22Rv1 (cell line): ENCODE measurements around the gene ZNF785.
A peak's percentile ranks its signal among the peaks of the same experiment; 100 is the strongest.

Experiments used
- H3K27ac ChIP-seq: fragments of 450-650 bp; 2 replicates; pipeline ENCODE4 v1.5.1; 2017
- ZFX ChIP-seq: fragments of 450-650 bp; IDR thresholded peaks from 2 replicates; pipeline ENCODE4 v1.6.1; 2017; ENCODE audit warnings: antibody characterized with exemption, borderline replicate concordance
- TF ChIP-seq, protein P1 (sequence below): fragments of 450-650 bp; IDR thresholded peaks from 2 replicates; pipeline ENCODE4 v1.5.1; 2017; ENCODE audit warnings: mild to moderate bottlenecking

Gene ZNF785

DNA sequence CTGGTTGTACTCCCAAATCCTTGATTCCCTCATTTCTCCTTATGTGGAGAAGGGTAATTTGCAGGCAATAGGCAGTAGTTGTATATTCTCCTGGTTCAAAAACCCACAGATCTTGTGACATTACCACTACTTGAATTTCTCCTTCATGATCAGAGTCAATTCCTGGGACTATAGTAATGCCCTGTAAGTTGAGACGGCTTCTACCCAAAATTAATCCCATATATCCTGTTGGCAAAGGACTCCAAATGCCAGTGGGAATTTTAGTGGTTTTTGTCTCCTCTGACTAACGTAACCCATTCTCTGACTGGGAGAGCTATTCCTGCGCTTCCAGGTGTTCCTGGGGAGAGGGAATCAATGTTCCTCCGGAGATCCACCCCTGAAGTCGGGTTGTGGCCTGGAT, 36.3 kb upstream of the ZNF785 start:
- TF ChIP-seq, protein P1, sequence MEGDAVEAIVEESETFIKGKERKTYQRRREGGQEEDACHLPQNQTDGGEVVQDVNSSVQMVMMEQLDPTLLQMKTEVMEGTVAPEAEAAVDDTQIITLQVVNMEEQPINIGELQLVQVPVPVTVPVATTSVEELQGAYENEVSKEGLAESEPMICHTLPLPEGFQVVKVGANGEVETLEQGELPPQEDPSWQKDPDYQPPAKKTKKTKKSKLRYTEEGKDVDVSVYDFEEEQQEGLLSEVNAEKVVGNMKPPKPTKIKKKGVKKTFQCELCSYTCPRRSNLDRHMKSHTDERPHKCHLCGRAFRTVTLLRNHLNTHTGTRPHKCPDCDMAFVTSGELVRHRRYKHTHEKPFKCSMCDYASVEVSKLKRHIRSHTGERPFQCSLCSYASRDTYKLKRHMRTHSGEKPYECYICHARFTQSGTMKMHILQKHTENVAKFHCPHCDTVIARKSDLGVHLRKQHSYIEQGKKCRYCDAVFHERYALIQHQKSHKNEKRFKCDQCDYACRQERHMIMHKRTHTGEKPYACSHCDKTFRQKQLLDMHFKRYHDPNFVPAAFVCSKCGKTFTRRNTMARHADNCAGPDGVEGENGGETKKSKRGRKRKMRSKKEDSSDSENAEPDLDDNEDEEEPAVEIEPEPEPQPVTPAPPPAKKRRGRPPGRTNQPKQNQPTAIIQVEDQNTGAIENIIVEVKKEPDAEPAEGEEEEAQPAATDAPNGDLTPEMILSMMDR, result no peak
- no peak for TF ChIP-seq ZFX
- H3K27ac ChIP-seq, result no peak overlapping the region

DNA sequence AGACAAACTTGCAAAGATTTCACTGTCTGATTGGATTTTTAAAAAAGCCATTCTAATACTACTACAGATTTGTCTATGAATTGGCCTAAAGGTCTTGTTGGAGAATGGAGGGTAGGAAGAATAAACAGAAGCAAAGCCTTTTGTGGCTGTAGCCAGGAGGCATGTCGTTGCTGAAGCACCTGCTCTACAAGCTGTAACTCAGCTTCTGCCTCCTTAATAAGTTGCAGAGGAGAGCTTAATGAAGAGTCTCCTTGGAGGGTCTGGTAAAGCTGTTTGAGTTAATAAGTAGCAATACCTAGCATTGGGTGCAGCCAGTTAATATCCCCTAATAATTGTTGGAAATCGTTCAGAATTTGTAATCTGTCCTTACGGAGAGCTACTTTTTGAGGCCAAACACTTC, 34.7 kb upstream of the ZNF785 start:
- H3K27ac ChIP-seq, result no peak overlapping the region
- TF ChIP-seq, protein P1, result no peak
- TF ChIP-seq ZFX, result no peak

DNA sequence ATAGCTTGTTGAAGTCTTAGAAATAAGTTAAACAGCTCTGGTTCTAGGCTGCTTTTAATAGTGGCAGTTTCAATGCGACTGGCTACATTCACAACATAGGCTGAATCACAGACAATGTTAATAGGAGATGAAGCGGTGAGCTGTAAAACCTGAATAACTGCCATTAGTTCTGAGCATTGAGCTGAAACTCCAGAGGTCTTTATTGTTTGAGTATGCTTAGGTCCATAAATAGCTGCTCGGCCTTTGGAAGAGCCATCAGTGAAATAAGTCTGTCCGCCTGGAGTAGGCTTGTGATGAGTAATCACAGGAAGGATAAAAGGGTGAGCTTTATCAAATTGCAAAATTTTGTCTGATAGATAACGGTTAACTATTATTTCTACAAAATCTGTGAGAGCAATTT, 34.1 kb upstream of the ZNF785 start:
- no peak overlapping the region for H3K27ac ChIP-seq

DNA sequence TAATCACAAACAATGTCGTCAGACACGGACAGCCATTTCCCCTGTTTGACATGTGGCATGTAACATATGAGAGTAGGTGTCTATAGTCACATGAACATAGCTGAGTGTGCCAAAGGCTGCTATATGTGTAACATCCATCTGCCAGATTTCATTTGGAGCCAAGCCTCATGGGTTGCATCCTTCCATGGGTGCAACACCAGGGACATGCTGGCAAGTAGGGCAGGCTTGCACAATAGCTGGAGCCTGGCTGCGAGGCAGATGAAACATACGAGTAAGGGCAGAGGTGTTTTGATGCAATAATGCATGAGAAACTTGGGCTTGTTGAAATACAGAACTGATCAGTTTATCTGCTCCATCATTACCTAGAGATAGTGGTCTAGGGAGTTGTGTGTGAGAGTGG, 33.7 kb upstream of the ZNF785 start:
- TF ChIP-seq, protein P1, result no peak
- TF ChIP-seq ZFX, result no peak
- H3K27ac ChIP-seq, result no peak overlapping the region

More for the DNA sequence above, 34.1 kb upstream of the ZNF785 start:
- no peak for TF ChIP-seq ZFX
- TF ChIP-seq, protein P1, result no peak

DNA sequence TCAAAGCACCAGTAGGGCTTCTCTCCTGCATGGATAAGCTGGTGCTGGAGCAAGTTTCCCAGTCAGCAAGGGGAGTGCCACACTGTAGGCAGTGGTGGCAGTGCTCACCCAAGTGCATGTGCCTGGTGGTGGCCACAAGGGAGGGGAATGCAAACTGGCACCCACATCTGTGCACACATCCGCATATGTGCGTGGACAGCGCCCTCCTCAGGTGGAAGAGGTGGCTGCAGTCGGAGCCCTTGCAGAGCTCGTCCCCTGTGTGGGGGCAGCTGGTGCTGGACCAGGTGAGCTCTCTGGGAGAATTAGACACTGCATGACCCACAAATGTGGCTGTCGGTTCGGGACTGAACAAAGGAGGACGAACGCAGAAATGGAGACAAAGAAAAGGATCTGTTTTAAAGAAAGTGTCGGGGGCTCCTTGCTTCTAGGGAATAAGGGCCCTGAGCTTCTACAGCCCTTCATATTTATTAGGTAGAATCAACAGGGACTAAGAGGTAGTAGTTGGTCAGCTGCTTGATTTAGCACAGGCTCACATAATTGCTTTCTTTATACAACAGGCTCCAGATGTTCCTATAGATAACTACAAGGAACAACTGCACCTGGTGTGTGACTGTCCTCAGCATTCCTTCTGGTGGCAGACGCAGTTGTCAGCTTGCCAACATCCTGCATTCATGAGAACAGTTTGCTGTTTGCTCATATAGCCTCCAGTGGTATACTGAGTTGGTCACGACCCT, 30.0 kb upstream of the ZNF785 start:
- no peak for TF ChIP-seq ZFX
- TF ChIP-seq, protein P1, result peak; percentile 27; the same call in 1 of the 2 replicates
- no peak overlapping the region for H3K27ac ChIP-seq

DNA sequence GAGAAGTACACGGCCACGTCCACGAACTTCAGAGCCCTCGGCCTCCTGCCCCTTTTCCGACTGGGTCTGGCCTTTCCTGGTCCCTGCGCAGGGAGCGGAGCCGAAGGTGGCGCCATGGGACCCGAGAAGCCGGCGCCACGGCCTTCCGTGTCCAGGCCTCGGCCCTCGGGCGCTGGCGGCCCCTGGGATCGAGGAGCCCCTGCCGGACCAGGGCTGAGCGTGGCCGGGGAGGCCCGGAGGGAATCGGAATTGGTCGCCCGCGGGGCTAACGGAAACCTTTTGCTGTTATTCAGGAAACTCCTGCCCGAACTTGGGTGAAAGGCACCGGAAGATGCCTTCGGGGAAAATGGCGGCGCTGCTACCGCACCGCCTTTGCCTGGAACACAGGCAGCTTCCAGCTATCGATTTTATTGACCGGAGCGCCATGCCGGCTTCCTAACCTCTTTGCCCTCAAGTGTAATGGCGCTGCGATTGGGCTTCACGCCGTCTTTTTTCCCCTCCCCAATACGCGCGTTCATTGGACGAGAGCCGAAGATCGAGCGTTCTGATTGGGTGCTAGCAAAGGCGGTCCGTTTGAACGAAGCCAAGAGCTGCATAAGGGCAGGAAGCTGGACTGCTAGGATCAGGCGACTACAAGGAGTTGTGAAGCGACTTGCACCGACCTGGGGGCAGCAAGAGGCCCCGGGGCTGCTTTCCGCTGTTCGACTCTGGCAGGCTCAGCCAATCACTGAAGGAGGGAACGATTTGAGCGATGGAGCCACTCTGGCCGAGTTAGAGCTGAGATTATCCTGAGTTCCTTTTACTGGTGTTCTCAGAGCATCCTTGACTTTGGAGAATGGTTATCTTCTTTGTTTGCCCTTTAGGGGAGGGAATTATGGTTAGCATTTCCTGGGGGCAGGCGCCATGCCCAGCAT, 24.7 kb upstream of the ZNF785 start, which contains the start of gene ZNF689:
TSS of gene ZNF689 (minus strand) at position 464 of the 914 bp plus-strand sequence. CDS start at position 116, 348 bp downstream.
- TF ChIP-seq, protein P1, result 0 out of 2 replicates have a peak, but pooled peaks have one; percentile 14
- TF ChIP-seq ZFX, result no peak
- H3K27ac ChIP-seq, result peak within 1 kb of the TSS; percentile 92
